Left colon (tissue), 2 donors: ENCODE data around the gene CYP3A5. TPM values are rescaled to one million over a fixed set of nuclear protein-coding genes. Genes with fewer than 3 reads are reported as not detected.
"Not testable (repeated sequence)": the region's sequence is repeated elsewhere in the genome, so short reads cannot be mapped to it uniquely, and the experiment has no call there.

Experiments used
- ATAC-seq: fragments of 200-7000 bp; cut with Tn5 transposase; one replicate; pipeline ENCODE4 v1.9.1; 2020; ENCODE audit warnings: mild to moderate bottlenecking, moderate library complexity
- DNase-seq, 2 donors: peaks; one replicate each; pipeline ENCODE4 v3.0.0-alpha.2; 2020
- intact Hi-C, 2 donors: fragments of 100-400 bp; cut with DNase I in 1 of 2; cut with micrococcal nuclease in 1 of 2; formaldehyde crosslinking; loops; one replicate each; pipeline versions ENCODE4 v1.11.2 to v1.14.0; 2022; cut with DNase I, micrococcal nuclease
- total RNA-seq, 2 donors: library from RNA; stranded (reverse); fragmentation: NEBNext Ultra II Directional; extraction: Animal tissue kit (Norgen Biotek cat#: 25700); gene quantifications; one replicate each; pipeline ENCODE4 v1.2.1, GENCODE V29; 2021
- donor health status: DM: no; HTN: no; CAD: no.
- donor health status: DM: yes; HTN: yes; CAD: no.

Gene CYP3A5
- total RNA-seq, 2 donors from 2014 or later = 112 to 144 TPM

DNA sequence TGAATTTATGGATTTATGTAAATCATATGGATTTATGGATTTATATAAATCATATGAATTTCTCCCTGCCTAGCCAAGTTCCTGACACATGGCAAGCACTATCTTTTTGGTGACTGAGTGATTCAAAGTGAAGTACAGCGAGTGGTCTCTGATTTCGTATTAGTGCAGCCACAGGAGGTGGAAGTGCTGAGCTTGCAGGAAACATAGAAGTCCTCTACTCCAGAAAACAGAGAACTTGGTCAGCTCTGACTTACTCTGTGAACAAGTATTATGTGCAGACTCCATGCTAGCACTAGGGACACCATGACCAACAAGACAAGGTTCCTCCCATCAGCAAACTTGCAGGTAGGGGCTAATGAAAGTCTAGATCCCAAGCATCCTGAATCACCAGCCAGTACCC lies 28.5 kb downstream of the CYP3A5 start:
- intact Hi-C loops = no loop called here
- no peak for DNase-seq
- ATAC-seq = no peak

DNA sequence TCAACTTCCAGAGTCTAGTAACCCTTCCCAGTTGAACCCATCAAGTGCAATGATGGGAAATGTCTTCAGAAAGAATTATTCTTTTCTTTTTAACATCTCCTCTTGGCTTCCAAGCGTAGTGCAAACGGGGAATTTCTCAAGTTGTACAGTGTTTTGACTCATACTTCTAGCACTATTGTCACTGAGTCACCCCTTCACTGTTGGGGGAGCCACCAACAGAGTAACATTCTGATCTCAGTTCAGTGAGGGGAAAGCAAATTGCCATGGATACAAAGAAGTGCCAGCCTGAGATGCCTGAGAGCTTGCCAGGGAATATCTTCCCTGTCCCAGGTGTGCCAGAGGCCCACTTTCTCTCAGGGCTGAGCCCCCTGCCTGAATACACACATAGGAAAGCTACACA lies 31.0 kb downstream of the CYP3A5 start:
- DNase-seq = no peak
- ATAC-seq = no peak
- intact Hi-C loops = no loop called here

DNA sequence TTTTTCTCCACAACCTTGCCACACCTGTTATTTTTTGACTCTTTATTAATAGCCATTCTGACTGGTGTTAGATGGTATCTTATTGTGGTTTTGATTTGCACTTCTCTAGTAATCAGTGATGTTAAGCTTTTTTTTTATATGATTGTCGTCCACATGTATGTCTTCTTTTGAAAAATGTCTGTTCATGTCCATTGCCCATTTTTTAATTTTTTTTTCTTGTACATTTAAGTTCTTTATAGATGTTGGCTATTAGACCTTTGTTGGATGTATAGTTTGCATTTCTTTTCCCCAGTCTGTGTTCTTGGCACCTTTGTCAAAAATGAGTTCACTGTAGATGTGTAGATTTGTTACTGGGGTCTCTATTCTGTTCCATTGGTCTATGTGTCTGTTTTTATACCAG lies 34.2 kb downstream of the CYP3A5 start:
- DNase-seq = no peak
- intact Hi-C loops = no loop called here
- no peak for ATAC-seq

DNA sequence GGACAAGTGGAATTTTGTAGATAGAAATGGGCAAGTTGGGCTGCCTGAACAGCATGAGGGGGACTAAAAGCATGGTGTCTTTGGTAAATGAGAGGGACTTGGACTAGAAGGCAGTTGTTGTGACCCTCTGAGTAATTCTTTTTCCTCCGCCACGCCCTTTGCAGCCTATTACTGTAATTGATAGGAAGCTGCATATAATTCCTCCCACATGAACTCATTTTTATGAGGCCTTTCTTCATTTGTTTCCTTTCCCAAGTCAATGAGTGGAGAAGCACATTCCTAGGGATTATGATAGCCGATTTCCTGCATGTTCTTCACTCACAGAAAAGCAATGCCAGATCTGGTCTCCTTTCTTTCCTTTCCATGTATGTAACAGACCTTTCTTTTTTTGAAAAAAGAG lies 35.4 kb downstream of the CYP3A5 start:
- DNase-seq = no peak
- no peak for ATAC-seq
- intact Hi-C loops = no loop called here

DNA sequence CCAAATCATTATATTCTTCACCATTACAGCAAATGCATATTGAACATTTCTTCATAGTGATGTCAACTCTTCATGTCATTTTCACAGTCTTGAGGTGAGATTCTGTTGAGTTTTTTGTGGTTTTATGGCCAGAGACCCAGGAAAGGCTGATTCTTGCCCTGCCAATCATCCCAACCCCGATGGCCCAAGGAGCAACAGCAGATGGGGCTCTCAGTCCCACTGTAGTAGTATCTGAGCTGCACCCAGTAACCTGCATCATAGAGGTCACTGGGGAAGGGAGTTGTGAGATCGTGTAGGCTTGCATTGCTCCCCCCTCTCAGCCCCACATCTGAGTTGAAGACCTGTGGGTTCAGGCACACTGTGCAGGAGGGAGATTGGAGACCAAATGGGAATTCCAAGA lies 36.3 kb downstream of the CYP3A5 start:
- no peak for DNase-seq
- no peak for ATAC-seq
- intact Hi-C loops = no loop called here

DNA sequence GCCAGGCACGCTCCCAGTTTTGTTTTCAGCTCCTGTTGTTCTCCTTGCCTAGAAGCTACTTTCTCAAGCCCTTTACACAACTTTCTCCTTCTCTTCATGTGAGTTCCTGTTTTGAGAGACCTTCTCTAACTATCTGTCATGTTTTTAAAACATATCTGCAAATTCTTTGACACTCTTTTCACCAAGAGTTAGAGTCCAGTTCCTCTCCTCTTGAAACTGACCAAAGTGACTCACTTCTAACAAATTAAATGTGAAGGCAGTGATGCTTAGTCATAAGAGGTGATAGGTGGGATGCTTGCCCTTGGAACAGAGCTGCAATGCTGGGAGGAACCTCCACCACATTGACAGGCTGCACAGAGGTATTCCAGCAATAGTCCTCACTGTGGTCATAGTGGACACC lies 37.8 kb downstream of the CYP3A5 start:
- DNase-seq (no peak), ATAC-seq (no peak)
- intact Hi-C loops = no loop called here

DNA sequence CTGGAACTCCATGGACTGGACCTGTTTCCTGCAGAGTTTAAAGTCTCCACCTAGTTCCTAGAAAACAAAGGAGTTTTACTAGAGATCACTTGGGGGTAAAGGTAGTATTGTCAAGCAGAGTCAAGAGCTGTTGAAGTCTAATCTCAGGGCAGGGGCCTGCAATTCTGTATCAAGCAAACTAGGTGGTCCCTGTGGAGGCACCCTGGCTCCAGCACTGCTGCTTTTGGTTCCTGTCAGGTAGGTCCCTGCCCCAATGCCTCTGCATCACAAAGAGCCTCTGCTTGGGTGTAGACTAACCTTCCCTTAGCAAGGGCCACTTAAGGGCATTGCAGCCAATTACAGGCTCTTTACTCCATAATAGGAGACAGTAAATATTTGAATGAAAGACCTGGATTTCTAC lies 40.5 kb downstream of the CYP3A5 start:
- no peak for ATAC-seq
- no peak for DNase-seq
- intact Hi-C loops = no loop called here

DNA sequence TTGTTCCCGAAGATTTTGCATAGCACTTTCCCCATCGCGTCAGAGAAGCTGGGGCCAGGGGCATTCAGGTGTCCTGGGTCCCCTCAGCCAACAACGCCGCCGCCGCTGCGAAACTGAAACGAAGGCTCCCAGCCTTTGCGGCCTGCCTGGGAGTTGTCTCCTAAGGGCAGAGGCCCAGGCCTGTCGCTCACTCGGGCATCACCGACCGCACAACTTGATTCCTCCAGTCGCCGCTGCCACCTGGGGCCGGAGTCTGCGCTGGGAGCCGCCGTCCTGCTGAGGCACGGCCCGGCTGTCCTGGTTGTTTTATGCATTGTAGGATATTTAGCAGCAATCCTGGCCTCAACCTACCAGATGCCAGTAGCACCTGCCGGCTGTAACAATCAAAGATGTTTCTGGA lies 41.1 kb downstream of the CYP3A5 start:
- DNase-seq (no peak), ATAC-seq (no peak)
- intact Hi-C loops = no loop called here

DNA sequence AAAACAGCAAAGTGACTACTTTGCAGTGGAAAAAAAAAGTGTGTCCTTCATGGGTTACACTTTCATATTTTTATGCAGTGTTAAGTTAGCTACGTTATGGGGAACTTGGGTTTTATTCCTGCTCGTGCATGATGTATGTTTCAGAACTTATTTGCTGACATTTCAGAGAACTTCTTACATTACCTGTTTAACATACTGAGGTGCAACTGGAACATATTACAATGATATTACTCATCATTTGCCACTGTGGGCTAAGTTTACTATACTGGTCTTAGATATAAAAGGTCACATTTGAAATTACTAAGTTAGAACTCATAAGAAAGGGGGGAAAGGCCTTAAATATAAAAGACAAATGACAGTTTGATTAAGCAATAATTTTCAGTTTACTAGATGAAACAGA lies 42.4 kb downstream of the CYP3A5 start:
- intact Hi-C loops, DNase-seq, ATAC-seq: not testable (repeated sequence)

DNA sequence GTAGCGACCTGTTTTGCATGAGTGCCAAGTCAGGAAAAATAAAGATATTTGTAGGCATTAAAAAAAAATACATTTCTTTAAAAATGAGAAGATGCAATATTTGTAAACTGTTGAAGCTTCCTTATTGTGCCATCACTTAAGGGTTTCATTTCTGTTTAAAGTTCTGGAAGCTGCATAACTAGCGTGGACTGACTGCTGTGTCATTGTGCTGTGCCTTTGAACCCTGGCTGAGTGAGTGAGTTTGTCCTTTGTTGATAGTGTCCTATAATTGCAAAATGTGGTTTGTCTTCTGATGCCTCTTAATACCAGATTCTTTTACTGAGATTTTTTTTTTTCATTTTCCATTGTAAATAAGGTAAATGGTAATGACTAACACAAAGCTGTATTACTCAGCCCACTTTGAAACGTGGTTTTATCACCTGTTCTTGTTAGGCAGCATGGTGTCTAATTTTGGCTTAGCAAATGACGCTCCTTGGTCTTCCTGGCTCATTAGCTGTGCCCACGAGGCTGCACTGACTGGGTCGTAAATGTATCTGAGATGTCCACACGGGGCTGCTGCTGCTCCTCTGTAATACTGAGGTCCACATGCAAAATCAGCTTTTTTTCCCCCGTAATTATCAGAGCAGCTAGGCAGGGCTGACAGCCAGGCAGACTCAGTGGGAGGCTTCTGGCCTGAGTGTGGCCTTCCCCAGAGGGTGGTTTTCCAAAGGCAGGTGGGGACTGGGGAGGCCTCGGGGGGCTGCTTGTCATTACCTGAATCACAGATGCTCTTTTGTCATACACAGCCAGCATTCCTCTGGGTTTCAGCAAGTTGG lies 48.3 kb downstream of the CYP3A5 start:
- DNase-seq = peak in 1 of 2 donors; percentile 12

DNA sequence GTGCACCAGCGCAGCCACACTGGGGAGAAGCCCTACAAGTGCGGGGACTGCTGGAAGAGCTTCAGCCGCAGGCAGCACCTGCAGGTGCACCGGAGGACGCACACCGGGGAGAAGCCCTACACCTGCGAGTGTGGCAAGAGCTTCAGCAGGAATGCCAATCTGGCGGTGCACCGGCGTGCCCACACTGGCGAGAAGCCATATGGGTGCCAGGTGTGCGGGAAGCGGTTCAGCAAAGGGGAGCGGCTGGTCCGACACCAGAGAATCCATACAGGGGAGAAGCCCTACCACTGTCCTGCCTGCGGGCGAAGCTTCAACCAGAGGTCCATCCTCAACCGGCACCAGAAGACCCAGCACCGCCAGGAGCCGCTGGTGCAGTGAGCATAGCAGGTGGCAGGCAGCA lies 50.2 kb downstream of the CYP3A5 start:
- intact Hi-C loops = no loop called here
- ATAC-seq (no peak), DNase-seq (no peak)

More for the DNA sequence above, 48.3 kb downstream of the CYP3A5 start:
- intact Hi-C loops = no loop called here
- ATAC-seq = peak; percentile 60

DNA sequence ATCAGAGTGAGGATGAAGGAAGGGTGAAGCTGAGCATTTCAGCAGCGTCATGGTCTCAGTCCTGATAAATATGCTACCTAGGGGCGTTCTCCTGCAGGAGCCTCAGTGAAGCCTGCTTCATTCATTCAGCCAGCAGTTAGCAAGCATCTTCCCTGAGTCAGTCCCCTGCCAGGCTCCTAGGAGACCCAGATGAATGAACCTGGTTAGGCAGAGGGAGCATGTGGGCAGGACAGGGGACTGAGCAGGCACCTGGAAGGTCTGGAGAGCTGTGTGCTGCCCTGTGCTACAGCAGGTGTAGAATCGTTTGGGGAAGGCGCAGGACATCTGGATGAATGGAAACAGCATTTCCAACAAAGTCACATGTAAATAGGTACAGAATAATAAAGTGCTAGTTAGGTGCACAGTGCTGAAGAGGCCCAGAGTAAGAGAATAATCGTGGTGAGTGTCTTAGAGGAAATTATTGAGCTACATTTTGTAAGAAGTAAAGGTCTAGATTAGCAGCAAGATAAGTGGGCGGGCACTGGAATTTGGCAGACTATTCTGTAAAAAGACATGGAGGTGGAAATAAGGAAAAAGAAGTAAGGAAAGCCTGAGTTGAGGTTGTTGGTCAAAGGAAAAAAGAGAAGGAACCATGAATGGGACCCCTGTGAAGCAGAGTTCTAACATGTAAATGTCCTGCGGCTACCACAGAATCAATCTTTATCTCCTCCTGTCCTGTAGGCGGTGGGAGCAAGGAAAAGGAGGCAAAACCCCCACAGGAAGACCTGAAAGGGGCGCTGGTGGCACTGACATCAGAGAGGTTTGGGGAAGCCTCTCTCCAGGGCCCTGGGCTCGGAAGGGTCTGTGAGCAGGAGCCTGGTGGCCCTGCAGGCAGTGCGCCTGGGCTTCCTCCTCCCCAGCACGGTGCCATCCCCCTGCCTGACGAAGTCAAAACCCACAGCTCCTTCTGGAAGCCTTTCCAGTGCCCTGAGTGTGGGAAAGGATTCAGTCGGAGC lies 51.0 kb downstream of the CYP3A5 start:
- ATAC-seq (no peak), DNase-seq (no peak)
- intact Hi-C loops = no loop called here

DNA sequence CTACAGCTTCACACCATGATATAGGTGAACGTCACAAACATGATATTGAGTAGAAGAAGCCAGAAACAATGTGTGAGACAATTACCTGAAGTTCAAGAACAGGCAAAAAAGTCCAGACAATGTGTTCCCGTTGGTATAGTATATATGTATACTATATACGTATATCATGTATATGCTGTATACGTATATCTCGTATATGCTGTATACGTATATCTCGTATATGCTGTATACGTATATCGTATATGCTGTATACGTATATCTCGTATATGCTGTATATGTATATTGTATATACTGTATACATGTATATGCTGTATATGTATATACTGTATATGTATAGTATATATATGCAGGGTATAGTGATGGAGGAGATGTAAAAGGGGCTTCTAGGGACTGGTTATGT lies 52.3 kb downstream of the CYP3A5 start:
- DNase-seq (no peak), ATAC-seq (no peak)
- intact Hi-C loops = no loop called here

DNA sequence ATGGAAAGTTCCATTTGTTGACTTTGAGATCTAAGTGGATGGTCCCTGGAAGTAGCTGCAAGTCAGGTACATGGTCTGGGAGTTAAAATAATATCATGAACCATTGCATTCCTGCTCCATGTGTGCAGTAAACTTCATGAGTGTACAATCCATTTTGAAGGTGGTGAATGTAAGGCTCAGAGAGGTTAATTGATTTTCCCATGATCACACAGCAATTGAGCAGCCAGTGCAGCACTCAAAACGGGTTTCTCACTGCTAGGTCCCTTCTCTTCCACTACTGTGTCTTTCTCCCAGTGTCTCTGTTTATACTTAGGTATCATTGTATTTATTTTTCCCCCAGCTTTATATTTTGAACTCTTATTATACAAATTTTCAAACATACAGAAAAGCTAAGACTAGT lies 53.1 kb downstream of the CYP3A5 start:
- intact Hi-C loops = no loop called here
- no peak for ATAC-seq
- DNase-seq = no peak

DNA sequence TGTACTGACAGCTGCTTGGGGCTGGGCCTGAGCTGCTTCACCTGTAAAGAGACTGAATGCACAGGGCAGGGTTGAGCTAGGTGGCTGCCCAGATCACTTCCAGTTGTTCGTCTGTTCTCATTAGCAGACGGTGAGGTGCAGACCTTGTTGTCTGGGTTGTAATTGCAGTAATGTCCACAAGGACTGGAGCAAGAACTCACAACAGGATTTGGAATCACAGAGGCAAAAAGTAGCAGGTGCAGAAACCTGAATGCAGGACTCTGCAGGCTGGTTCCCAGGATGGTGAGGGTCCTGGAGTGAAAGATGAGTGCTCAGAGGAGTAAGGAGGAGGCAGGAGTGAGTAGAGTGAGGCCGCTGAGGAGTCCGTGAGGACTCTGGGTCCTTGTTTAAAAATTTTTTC lies 53.8 kb downstream of the CYP3A5 start:
- DNase-seq = no peak
- no peak for ATAC-seq
- intact Hi-C loops = no loop called here

DNA sequence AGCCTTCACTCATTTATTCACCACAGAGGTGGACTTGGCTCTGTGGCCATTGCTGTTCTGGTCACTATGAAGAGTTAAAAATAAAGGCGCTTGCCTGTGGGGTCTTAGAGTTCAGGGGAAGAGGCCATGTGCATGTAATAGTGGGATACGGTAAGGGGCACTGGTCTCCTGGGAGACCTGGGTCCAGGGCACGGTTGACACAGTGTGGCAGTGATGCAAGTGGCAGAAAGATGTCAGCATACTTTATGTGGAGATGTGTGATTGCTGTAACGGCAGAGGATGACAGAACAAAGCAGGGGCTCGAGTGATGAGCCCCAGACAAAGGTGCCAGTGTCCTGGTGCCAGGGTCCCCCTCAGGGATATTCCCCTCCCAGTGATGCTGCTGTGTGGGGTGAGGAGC lies 54.5 kb downstream of the CYP3A5 start:
- no peak for ATAC-seq
- intact Hi-C loops = no loop called here
- no peak for DNase-seq

DNA sequence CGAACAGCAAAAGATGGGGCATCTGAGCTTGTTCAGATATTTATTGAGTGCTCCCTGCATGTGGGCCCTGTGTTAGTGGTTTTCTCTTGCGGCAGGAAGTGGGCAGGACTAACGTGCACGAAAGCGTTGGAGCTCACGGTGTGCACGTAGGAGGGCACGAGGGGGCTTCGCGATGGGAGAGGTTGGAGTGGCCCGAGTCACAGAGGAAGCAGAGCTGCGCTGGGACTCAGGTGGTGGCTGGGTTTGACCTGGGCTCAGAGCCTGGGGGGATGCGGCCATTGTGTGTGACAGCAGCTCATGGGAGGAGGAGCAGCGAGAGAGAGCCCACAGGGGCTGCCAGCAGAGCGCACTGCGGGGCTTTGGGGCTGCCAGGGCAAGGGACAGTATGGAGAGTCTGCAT lies 55.3 kb downstream of the CYP3A5 start:
- peak in 1 of 2 donors; percentile 24 for DNase-seq
- ATAC-seq = peak; percentile 20
- intact Hi-C loops = no loop called here

DNA sequence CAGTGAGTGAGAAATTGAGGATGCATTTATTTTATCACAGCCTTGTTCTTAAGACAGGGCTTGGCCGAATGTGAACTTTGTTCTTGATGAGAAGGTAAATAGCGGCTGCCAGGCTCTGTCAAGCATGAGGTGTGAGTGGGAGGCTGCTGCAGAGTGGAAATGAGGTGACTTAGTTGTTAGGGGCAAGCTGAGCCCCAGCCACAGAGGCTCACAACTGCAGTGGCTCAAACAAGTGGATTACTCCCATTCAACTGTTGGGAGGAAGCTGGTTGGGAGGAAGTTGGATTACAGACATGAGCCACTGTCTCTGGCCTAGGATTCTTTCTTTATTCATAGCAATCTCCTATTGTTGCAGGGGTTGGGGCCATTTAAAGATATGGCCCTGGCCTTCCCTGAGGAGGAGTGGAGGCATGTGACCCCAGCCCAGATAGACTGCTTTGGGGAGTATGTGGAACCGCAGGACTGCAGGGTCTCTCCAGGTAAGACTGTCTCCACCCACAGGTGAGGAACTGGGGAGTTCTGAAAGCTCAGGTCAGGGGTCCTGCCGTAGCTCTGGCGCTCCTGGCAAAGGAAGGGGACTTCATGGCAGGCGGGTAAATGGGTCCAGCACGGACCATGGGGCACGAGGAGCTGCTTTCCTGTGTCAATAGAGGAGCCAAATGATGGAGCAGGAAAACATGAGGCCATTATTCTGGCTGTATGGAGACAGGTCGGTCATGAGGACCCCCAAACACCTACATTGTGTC lies 55.9 kb downstream of the CYP3A5 start:
- intact Hi-C loops = no loop called here
- DNase-seq (no peak), ATAC-seq (peak; percentile 22)

DNA sequence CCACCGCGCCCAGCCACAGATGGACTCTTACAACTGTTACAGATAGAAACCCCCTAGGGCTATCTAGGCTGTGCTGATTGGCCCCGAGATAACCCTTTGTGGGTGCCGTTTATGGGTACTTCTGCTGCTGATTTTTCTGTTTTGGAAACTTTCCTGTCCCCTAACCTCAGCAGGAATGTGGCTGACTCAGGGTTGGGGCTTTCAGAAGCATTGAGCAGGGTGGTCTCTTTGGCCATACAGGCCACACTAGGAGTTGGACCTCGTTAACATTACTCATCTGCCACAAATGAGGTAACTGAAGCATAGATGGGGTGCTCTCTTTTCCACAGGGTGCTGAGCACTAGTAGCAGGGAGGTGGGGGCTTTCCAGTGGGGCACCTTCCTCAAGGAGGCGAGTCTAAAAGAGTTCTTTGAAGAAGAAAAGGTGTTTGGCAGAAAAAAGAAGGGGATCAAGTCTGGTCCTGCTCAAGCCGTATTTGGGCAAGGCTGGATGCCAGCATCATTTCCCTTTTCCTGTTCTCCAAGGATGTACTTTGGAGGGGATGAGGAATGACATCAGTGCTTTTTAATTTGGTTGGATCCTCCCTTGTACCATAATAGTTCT lies 56.6 kb downstream of the CYP3A5 start:
- intact Hi-C loops = no loop called here
- DNase-seq = no peak
- no peak for ATAC-seq
